Measurements from ENCODE around the gene SNX9.

GRCh38 chr6:157964100-157964499 is 141.1 kb downstream of the SNX9 start:
- no peak for TF ChIP-seq REST (IDR thresholded peaks at IDR 0.05; ENCODE audit: low read depth)
- TF ChIP-seq RAD21 (IDR thresholded peaks at IDR 0.05; ENCODE audit: low read depth) = no peak
- TF ChIP-seq MAX (IDR thresholded peaks at IDR 0.05) = no peak
- TF ChIP-seq EP300 (IDR thresholded peaks at IDR 0.05; ENCODE audit: borderline replicate concordance) = no peak
- TF ChIP-seq FOXM1 (IDR thresholded peaks at IDR 0.05; ENCODE audit: borderline replicate concordance, low read depth) = no peak
- no peak for TF ChIP-seq YY1 (IDR thresholded peaks at IDR 0.05; ENCODE audit: low read depth)
- no peak for TF ChIP-seq CREB1 (IDR thresholded peaks at IDR 0.05; ENCODE audit: low read depth)
- TF ChIP-seq TAF1 (IDR thresholded peaks at IDR 0.05; ENCODE audit: low read depth) = no peak
- TF ChIP-seq NFIC (IDR thresholded peaks at IDR 0.05) = no peak
- no peak for TF ChIP-seq USF1 (IDR thresholded peaks at IDR 0.05)
- no peak for TF ChIP-seq TCF12 (IDR thresholded peaks at IDR 0.05; ENCODE audit: low read depth)
- no peak for TF ChIP-seq EGR1 (IDR thresholded peaks at IDR 0.05)
- TF ChIP-seq TEAD4 (IDR thresholded peaks at IDR 0.05) = no peak
- TF ChIP-seq CEBPB (IDR thresholded peaks at IDR 0.05) = no peak

All from Ishikawa (cell line).